Uterus (tissue), 2 donors: ENCODE measurements around the gene RUFY3.

Experiments
- POLR2A ChIP-seq, 2 donors: fragments of 450-650 bp; IDR thresholded peaks; one replicate each; pipeline ENCODE4 v1.6.1; 2016; ENCODE audit warnings: antibody characterized with exemption in 2 of 2, mild to moderate bottlenecking in 1 of 2, moderate library complexity in 1 of 2
- TF ChIP-seq, protein P1 (sequence below), 4 experiments: fragments of 200-600 bp in 2 of 4; fragments of 450-650 bp in 2 of 4; sonication (generic) in 2 of 4; IDR thresholded peaks; one replicate each; pipeline ENCODE4 v1.5.1; 2016 to 2019; ENCODE audit warnings: antibody characterized with exemption in 4 of 4, mild to moderate bottlenecking in 2 of 4, moderate library complexity in 1 of 4

DNA sequence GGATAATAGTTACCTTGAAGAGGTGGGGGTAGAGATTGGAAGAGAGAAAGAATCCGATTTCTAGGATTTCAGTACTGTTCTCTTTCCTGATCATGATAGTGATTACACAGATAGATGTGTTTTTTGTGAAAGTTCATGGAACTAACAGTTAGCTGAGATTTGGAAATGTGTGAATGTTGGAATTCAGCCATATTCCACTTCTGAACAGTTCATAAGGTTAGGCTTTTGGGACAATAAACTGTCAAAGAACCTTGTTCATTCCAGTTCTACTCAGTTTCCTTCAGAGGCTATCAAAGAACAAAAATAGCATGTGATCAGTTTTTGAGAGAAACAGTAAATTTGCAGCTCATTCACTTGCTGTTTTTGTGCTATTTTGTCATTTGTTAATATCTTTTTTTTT, 43.6 kb downstream of the RUFY3 start:
- TF ChIP-seq, protein P1, sequence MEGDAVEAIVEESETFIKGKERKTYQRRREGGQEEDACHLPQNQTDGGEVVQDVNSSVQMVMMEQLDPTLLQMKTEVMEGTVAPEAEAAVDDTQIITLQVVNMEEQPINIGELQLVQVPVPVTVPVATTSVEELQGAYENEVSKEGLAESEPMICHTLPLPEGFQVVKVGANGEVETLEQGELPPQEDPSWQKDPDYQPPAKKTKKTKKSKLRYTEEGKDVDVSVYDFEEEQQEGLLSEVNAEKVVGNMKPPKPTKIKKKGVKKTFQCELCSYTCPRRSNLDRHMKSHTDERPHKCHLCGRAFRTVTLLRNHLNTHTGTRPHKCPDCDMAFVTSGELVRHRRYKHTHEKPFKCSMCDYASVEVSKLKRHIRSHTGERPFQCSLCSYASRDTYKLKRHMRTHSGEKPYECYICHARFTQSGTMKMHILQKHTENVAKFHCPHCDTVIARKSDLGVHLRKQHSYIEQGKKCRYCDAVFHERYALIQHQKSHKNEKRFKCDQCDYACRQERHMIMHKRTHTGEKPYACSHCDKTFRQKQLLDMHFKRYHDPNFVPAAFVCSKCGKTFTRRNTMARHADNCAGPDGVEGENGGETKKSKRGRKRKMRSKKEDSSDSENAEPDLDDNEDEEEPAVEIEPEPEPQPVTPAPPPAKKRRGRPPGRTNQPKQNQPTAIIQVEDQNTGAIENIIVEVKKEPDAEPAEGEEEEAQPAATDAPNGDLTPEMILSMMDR (IDR thresholded peaks at IDR 0.05), result no peak
- no peak for TF ChIP-seq POLR2A (IDR thresholded peaks at IDR 0.05)
